GM12891 (cell line): Measurements from ENCODE around the gene POU2F1.

Source experiments
- POLR2A ChIP-seq: IDR thresholded peaks from 2 replicates; pipeline ENCODE4 v1.6.1; 2011; ENCODE audit warnings: low read depth, low read length, control low read depth
- POLR2AphosphoS5 ChIP-seq: IDR thresholded peaks from 2 replicates; pipeline ENCODE4 v1.6.1; 2011; ENCODE audit warnings: low read depth, low read length, control low read depth
- SPI1 ChIP-seq: IDR thresholded peaks from 2 replicates; pipeline ENCODE4 v1.6.1; 2011; ENCODE audit warnings: low read depth, low read length, control low read depth

DNA sequence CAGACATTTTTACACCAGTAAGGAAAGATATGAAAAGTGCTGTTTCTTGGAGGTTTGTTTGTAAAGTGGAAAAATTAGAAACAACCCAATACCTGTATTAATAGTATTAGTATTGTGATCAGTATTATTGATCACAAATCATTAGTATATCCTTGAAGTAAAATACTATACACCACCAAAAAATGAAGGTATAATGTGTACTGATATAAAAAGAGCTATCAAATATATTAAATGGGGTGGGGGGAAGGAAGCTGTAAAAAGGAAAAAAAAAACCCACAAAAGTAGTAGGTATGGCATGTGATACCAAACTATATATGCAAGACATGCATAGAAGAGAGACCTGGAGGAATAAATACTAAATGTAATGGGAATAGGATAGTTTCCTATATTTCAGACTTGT, 46.3 kb downstream of the POU2F1 start:
- no peak for TF ChIP-seq POLR2A
- TF ChIP-seq POLR2AphosphoS5, result no peak
- TF ChIP-seq SPI1, result no peak
